Neural cell (in vitro differentiated cells): ENCODE measurements around the gene SPEM3.

Experiments used
- CTCF ChIP-seq: fragments of 450-650 bp; IDR thresholded peaks from 2 replicates; pipeline ENCODE4 v1.5.1; 2014; ENCODE audit warnings: antibody characterized with exemption, mild to moderate bottlenecking, moderate library complexity; ENCODE audit not compliant: poor library complexity, severe bottlenecking
- EP300 ChIP-seq: fragments of 450-650 bp; conservative IDR thresholded peaks from 2 replicates; pipeline ENCODE4 v1.6.1; 2014; ENCODE audit warnings: antibody characterized with exemption, mild to moderate bottlenecking, moderate library complexity; ENCODE audit not compliant: poor library complexity, severe bottlenecking
- EZH2 ChIP-seq: fragments of 200-600, 300-800 bp; shearing (Covaris generic), sonication (generic); IDR thresholded peaks from 2 replicates; pipeline ENCODE4 v1.6.1; 2014; ENCODE audit warnings: antibody characterized with exemption, low read length, borderline replicate concordance, mild to moderate bottlenecking; ENCODE audit not compliant: insufficient read depth, poor library complexity, severe bottlenecking
- MXI1 ChIP-seq: fragments of 450-650 bp; conservative IDR thresholded peaks from 2 replicates; pipeline ENCODE4 v1.6.1; 2014; ENCODE audit warnings: antibody characterized with exemption, mild to moderate bottlenecking; ENCODE audit not compliant: poor library complexity, severe bottlenecking
- POLR2AphosphoS5 ChIP-seq: IDR thresholded peaks from 2 replicates; pipeline ENCODE4 v1.6.1; 2012
- RAD21 ChIP-seq: fragments of 450-650 bp; conservative IDR thresholded peaks from 2 replicates; pipeline ENCODE4 v1.6.1; 2014; ENCODE audit warnings: antibody characterized with exemption, mild to moderate bottlenecking, moderate library complexity
- REST ChIP-seq: IDR thresholded peaks from 2 replicates; pipeline ENCODE4 v1.6.1; 2012; ENCODE audit warnings: borderline replicate concordance
- TAF1 ChIP-seq: IDR thresholded peaks from 2 replicates; pipeline ENCODE4 v1.6.1; 2012; ENCODE audit warnings: low read depth

- no peak for TF ChIP-seq EZH2
- no peak for TF ChIP-seq EP300
- TF ChIP-seq REST, result no peak
- TF ChIP-seq CTCF, result no peak
- TF ChIP-seq POLR2AphosphoS5, result no peak
- TF ChIP-seq RAD21, result no peak
- no peak for TF ChIP-seq TAF1
- TF ChIP-seq MXI1, result no peak
Measured at GRCh38 chr17:7406235-7406825, 22.3 kb upstream of the SPEM3 start.
